ENCODE results near the gene PHPT1. TPM values are rescaled to one million over a fixed set of nuclear protein-coding genes. Genes with fewer than 3 reads are reported as not detected.
"Not testable (repeated sequence)": the region's sequence is repeated elsewhere in the genome, so short reads cannot be mapped to it uniquely, and the experiment has no call there.

The PHPT1 gene
- total RNA-seq, 1 donor from 2014 or later: 171 TPM

- no peak for DNase-seq (ENCODE audit: low read depth, low spot score)
These were observed 11.9 kb upstream of the PHPT1 start for GRCh38 chr9:136837146-136837855.

- DNase-seq (ENCODE audit: low read depth, low spot score): not testable (repeated sequence)
These were observed 11.3 kb upstream of the PHPT1 start for GRCh38 chr9:136837856-136838277.

GRCh38 chr9:136838314-136839228 lies 10.6 kb upstream of the PHPT1 start:
- DNase-seq (ENCODE audit: low read depth, low spot score): no peak

GRCh38 chr9:136839229-136840139 lies 9.7 kb upstream of the PHPT1 start:
- DNase-seq (ENCODE audit: low read depth, low spot score): no peak

- DNase-seq (ENCODE audit: low read depth, low spot score): no peak
These were observed 8.9 kb upstream of the PHPT1 start for GRCh38 chr9:136840140-136840876.

- DNase-seq (ENCODE audit: low read depth, low spot score): no peak
These were observed 8.1 kb upstream of the PHPT1 start for GRCh38 chr9:136840877-136841645.

- DNase-seq (ENCODE audit: low read depth, low spot score): not testable (repeated sequence)
These were observed 7.4 kb upstream of the PHPT1 start for GRCh38 chr9:136841646-136842379.

GRCh38 chr9:136842380-136842948 lies 6.7 kb upstream of the PHPT1 start, which contains the start of gene AJM1:
TSS of gene AJM1 (plus strand) at chr9:136842478. CDS start at chr9:136844415, 1,937 bp downstream.
- DNase-seq (ENCODE audit: low read depth, low spot score): peak; percentile 29

GRCh38 chr9:136843159-136843800 lies 5.9 kb upstream of the PHPT1 start:
- DNase-seq (ENCODE audit: low read depth, low spot score): not testable (repeated sequence)

GRCh38 chr9:136843801-136844740 lies 5.1 kb upstream of the PHPT1 start:
- not testable (repeated sequence) for DNase-seq (ENCODE audit: low read depth, low spot score)

- DNase-seq (ENCODE audit: low read depth, low spot score): no peak
These were observed 4.3 kb upstream of the PHPT1 start for GRCh38 chr9:136844761-136845464.

GRCh38 chr9:136845465-136846260 lies 3.5 kb upstream of the PHPT1 start:
- no peak for DNase-seq (ENCODE audit: low read depth, low spot score)

GRCh38 chr9:136846376-136847087 lies 2.7 kb upstream of the PHPT1 start:
- no peak for DNase-seq (ENCODE audit: low read depth, low spot score)

- no peak for DNase-seq (ENCODE audit: low read depth, low spot score)
These were observed 2.0 kb upstream of the PHPT1 start for GRCh38 chr9:136847088-136847825.
